Fibroblast of lung (primary cell): ENCODE results near the gene POR. TPM values are rescaled to one million over a fixed set of nuclear protein-coding genes. Genes with fewer than 3 reads are reported as not detected.

ENCODE experiments used
- DNase-seq, 2 donors: peaks; one replicate each; pipeline versions ENCODE4 v3.0.0 to v3.0.0-alpha.2; 2010; ENCODE audit warnings: low read depth in 2 of 2
- H2AFZ ChIP-seq: 2 replicates; pipeline ENCODE4 v1.5.1; 2012; ENCODE audit warnings: low read length, control low read depth, inconsistent platforms
- H3K27ac ChIP-seq: 2 replicates; pipeline ENCODE4 v1.5.1; 2011; ENCODE audit warnings: low read length, control low read depth; ENCODE audit not compliant: insufficient read depth
- H3K27me3 ChIP-seq: 2 replicates; pipeline ENCODE4 v1.5.1; 2011; ENCODE audit warnings: mild to moderate bottlenecking, low read length; ENCODE audit not compliant: control insufficient read depth, insufficient read depth
- H3K36me3 ChIP-seq: 2 replicates; pipeline ENCODE4 v1.5.1; 2011; ENCODE audit warnings: low read length; ENCODE audit not compliant: control insufficient read depth, insufficient read depth
- H3K4me1 ChIP-seq: 2 replicates; pipeline ENCODE4 v1.5.1; 2011; ENCODE audit warnings: low read length; ENCODE audit not compliant: control insufficient read depth, insufficient read depth; ENCODE audit errors: extremely low read depth
- H3K4me2 ChIP-seq: 2 replicates; pipeline ENCODE4 v1.5.1; 2011; ENCODE audit warnings: low read length, control low read depth; ENCODE audit not compliant: insufficient read depth; ENCODE audit errors: extremely low read depth
- H3K4me3 ChIP-seq, 4 experiments: fragments of 200-600 bp in 1 of 4; sonication (generic) in 1 of 4; replicated peaks in 1 of 4; 2 replicates each; pipeline ENCODE4 v1.5.1; 2011 to 2016; ENCODE audit warnings: low read length in 4 of 4, low read depth in 3 of 4, mild to moderate bottlenecking in 3 of 4, control low read depth in 2 of 4, inconsistent platforms in 1 of 4, mixed read lengths in 1 of 4; ENCODE audit not compliant: insufficient read depth in 1 of 4; ENCODE audit errors: control extremely low read depth in 1 of 4
- H3K79me2 ChIP-seq: 2 replicates; pipeline ENCODE4 v1.5.1; 2012; ENCODE audit warnings: mild to moderate bottlenecking, low read length, inconsistent platforms; ENCODE audit not compliant: control insufficient read depth, insufficient read depth
- H3K9ac ChIP-seq: 2 replicates; pipeline ENCODE4 v1.5.1; 2011; ENCODE audit warnings: mild to moderate bottlenecking, low read length, control low read depth; ENCODE audit not compliant: insufficient read depth
- H3K9me3 ChIP-seq: 2 replicates; pipeline ENCODE4 v1.5.1; 2012; ENCODE audit warnings: low read depth, low read length; ENCODE audit not compliant: control insufficient read depth, insufficient read depth
- H4K20me1 ChIP-seq: 2 replicates; pipeline ENCODE4 v1.5.1; 2011; ENCODE audit warnings: low read length; ENCODE audit not compliant: control insufficient read depth, insufficient read depth; ENCODE audit errors: extremely low read depth
- CTCF ChIP-seq, 2 donors: IDR thresholded peaks in 1 of 2; conservative IDR thresholded peaks in 1 of 2; 1 replicate in 1 of 2; 2 replicates in 1 of 2; pipeline ENCODE4 v1.5.1; 2011 to 2012; ENCODE audit warnings: low read length in 2 of 2, control low read depth in 1 of 2, inconsistent platforms in 1 of 2, low read depth in 1 of 2, mild to moderate bottlenecking in 1 of 2
- EZH2 ChIP-seq: IDR thresholded peaks from 2 replicates; pipeline ENCODE4 v1.5.1; 2012; ENCODE audit warnings: low read length, control low read depth, mild to moderate bottlenecking; ENCODE audit errors: missing control alignments
- polyA plus RNA-seq, 2 donors: library from polyadenylated mRNA; depleted of rRNA in 1 of 2; stranded (reverse) in 1 of 2; unstranded in 1 of 2; fragments of >200 nt; gene quantifications; 2 replicates each; pipeline ENCODE4 v1.2.1, GENCODE V29; 2011 to 2012; ENCODE audit warnings: missing spikeins in 1 of 2
- total RNA-seq: library from RNA; depleted of rRNA; stranded (reverse); fragments of >200 nt; gene quantifications from 2 replicates; pipeline ENCODE4 v1.2.1, GENCODE V29; 2014

The POR gene
- total and polyA plus RNA-seq, 2 donors (not counting 1 experiment from before 2014, with no cell fraction given) = 36.2 to 207 TPM

DNA sequence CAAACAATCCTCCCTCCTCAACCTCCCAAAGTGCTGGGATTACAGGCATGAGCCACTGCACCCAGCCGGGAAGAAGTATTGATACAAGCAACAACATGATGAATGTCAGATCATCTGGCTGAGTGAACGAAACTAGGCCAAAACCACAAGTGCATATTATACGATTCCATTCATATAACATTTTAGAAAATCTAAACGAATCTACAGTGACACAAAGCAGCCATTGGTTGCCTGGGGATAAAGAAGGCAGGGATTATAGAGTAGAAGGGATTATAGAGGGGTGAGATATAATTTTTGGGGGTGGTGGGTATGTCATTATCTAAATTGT lies 47.6 kb upstream of the POR start:
- Histone ChIP-seq H3K36me3 (no peaks in the 10 kb centered on the region), H3K4me3 (no peak overlapping the region), H3K27ac (no peak overlapping the region), H3K27me3 (no peaks in the 10 kb centered on the region), H3K9ac (no peak overlapping the region), H3K79me2 (no peaks in the 10 kb centered on the region), H3K9me3 (no peaks in the 10 kb centered on the region), H4K20me1 (no peaks in the 10 kb centered on the region), H3K4me1 (peaks cover 3% of the 10 kb centered on the region), H3K4me2 (no peak overlapping the region), H2AFZ (no peak overlapping the region)
- peak in 1 of 2 donors; percentile 37 for DNase-seq
- TF ChIP-seq CTCF (conservative IDR thresholded peaks at IDR 0.05 in 1 of 2, IDR thresholded peaks at IDR 0.05 in 1 of 2; ENCODE audit: low read depth in 1 of 2, low read length in 2 of 2) (no peak), EZH2 (no peak)

GRCh38 chr7:75868153-75868552 lies 46.8 kb upstream of the POR start:
- H3K9me3 ChIP-seq = no peaks in the 10 kb centered on the region
- H3K9ac ChIP-seq = no peak overlapping the region
- H3K27me3 ChIP-seq = no peaks in the 10 kb centered on the region
- no peaks in the 10 kb centered on the region for H3K36me3 ChIP-seq
- no peaks in the 10 kb centered on the region for H4K20me1 ChIP-seq
- TF ChIP-seq CTCF (conservative IDR thresholded peaks at IDR 0.05 in 1 of 2, IDR thresholded peaks at IDR 0.05 in 1 of 2; ENCODE audit: low read depth in 1 of 2, low read length in 2 of 2) (no peak), EZH2 (no peak)
- no peak overlapping the region for H2AFZ ChIP-seq
- no peak overlapping the region for H3K27ac ChIP-seq
- DNase-seq = no peak
- no peak overlapping the region for H3K4me3 ChIP-seq
- no peak overlapping the region for H3K4me2 ChIP-seq
- peaks cover 3% of the 10 kb centered on the region for H3K4me1 ChIP-seq
- no peaks in the 10 kb centered on the region for H3K79me2 ChIP-seq

- H3K4me3 ChIP-seq = no peak overlapping the region
- no peak for TF ChIP-seq EZH2
- TF ChIP-seq CTCF (conservative IDR thresholded peaks at IDR 0.05 in 1 of 2, IDR thresholded peaks at IDR 0.05 in 1 of 2; ENCODE audit: low read depth in 1 of 2, low read length in 2 of 2) = no peak
- no peaks in the 10 kb centered on the region for H3K9me3 ChIP-seq
- no peaks in the 10 kb centered on the region for H3K36me3 ChIP-seq
- H4K20me1 ChIP-seq = no peaks in the 10 kb centered on the region
- no peaks in the 10 kb centered on the region for H3K79me2 ChIP-seq
- H3K27me3 ChIP-seq = no peaks in the 10 kb centered on the region
- H3K27ac ChIP-seq = no peak overlapping the region
- peaks cover 3% of the 10 kb centered on the region for H3K4me1 ChIP-seq
- DNase-seq = peak in 1 of 2 donors; percentile 84
- H2AFZ ChIP-seq = no peak overlapping the region
- H3K4me2 ChIP-seq = no peak overlapping the region
- no peak overlapping the region for H3K9ac ChIP-seq
Observed at GRCh38 chr7:75869776-75870379, 45.1 kb upstream of the POR start.
